HepG2 (cell line): Measurements from ENCODE around the gene BAZ2A. TPM values are rescaled to one million over a fixed set of nuclear protein-coding genes. Genes with fewer than 3 reads are reported as not detected.

ENCODE experiments used
- FIP1L1 ChIP-seq: fragments of 200-400 bp; formaldehyde crosslinking; IDR thresholded peaks from 2 replicates; pipeline ENCODE4 v1.6.1; 2018; ENCODE audit warnings: low read depth, mild to moderate bottlenecking, low read length, moderate library complexity, borderline replicate concordance; ENCODE audit not compliant: insufficient read depth
- JARID2 ChIP-seq: sonication (generic); formaldehyde crosslinking; IDR thresholded peaks from 2 replicates; pipeline ENCODE4 v1.8.1; 2023; ENCODE audit warnings: missing genetic modification reagents, inconsistent platforms; ENCODE audit not compliant: insufficient replicate concordance
- MLLT10 ChIP-seq: sonication (generic); formaldehyde crosslinking; IDR thresholded peaks from 2 replicates; pipeline ENCODE4 v1.4.0; 2020; ENCODE audit warnings: missing genetic modification reagents
- MTA1 ChIP-seq: sonication (generic); formaldehyde crosslinking; IDR thresholded peaks from 2 replicates; pipeline ENCODE4 v1.4.0; 2020; ENCODE audit warnings: missing genetic modification reagents, mild to moderate bottlenecking, borderline replicate concordance
- MTF2 ChIP-seq: sonication (generic); formaldehyde crosslinking; IDR thresholded peaks from 2 replicates; pipeline ENCODE4 v1.5.0; 2020; ENCODE audit warnings: missing genetic modification reagents, borderline replicate concordance
- MXD1 ChIP-seq: sonication (generic); formaldehyde crosslinking; IDR thresholded peaks from 2 replicates; pipeline ENCODE4 v1.4.0; 2020; ENCODE audit warnings: mild to moderate bottlenecking, missing genetic modification reagents
- PCBP1 ChIP-seq: fragments of 200-400 bp; formaldehyde crosslinking; IDR thresholded peaks from 2 replicates; pipeline ENCODE4 v1.6.1; 2017; ENCODE audit warnings: mild to moderate bottlenecking, low read depth, low read length, borderline replicate concordance
- PHF21A ChIP-seq: sonication (generic); formaldehyde crosslinking; IDR thresholded peaks from 2 replicates; pipeline ENCODE4 v1.5.0; 2020; ENCODE audit warnings: mild to moderate bottlenecking, missing genetic modification reagents
- RAD21 ChIP-seq: fragments of 450-650 bp; formaldehyde crosslinking; IDR thresholded peaks from 2 replicates; pipeline ENCODE4 v1.5.0; 2020; ENCODE audit warnings: mild to moderate bottlenecking
- SPEN ChIP-seq: sonication (generic); formaldehyde crosslinking; IDR thresholded peaks from 2 replicates; pipeline ENCODE4 v1.5.1; 2020; ENCODE audit warnings: low read depth, mild to moderate bottlenecking, missing genetic modification reagents
- ZBTB2 ChIP-seq: sonication (generic); formaldehyde crosslinking; IDR thresholded peaks from 2 replicates; pipeline ENCODE4 v1.8.0; 2022; ENCODE audit warnings: low read depth, missing genetic modification reagents
- ZBTB37 ChIP-seq: sonication (generic); formaldehyde crosslinking; IDR thresholded peaks from 2 replicates; pipeline ENCODE4 v1.4.0; 2020; ENCODE audit warnings: mild to moderate bottlenecking, missing genetic modification reagents
- ZBTB4 ChIP-seq: sonication (generic); formaldehyde crosslinking; IDR thresholded peaks from 2 replicates; pipeline ENCODE4 v1.4.0; 2020; ENCODE audit warnings: missing genetic modification reagents, mild to moderate bottlenecking, borderline replicate concordance
- ZNF510 ChIP-seq: sonication (generic); formaldehyde crosslinking; IDR thresholded peaks from 2 replicates; pipeline ENCODE4 v1.4.0; 2020; ENCODE audit warnings: low read depth, mild to moderate bottlenecking, missing genetic modification reagents
- ZNF543 ChIP-seq: sonication (generic); formaldehyde crosslinking; IDR thresholded peaks from 2 replicates; pipeline ENCODE4 v1.4.0; 2020; ENCODE audit warnings: mild to moderate bottlenecking, missing genetic modification reagents
- ZNF710 ChIP-seq: sonication (generic); formaldehyde crosslinking; IDR thresholded peaks from 2 replicates; pipeline ENCODE4 v1.5.0; 2020; ENCODE audit warnings: mild to moderate bottlenecking, missing genetic modification reagents, borderline replicate concordance
- ZNF761 ChIP-seq: sonication (generic); formaldehyde crosslinking; conservative IDR thresholded peaks from 2 replicates; pipeline ENCODE4 v1.4.0; 2020; ENCODE audit warnings: mild to moderate bottlenecking, missing genetic modification reagents
- ZNF775 ChIP-seq: sonication (generic); formaldehyde crosslinking; IDR thresholded peaks from 2 replicates; pipeline ENCODE4 v1.4.0; 2020; ENCODE audit warnings: missing genetic modification reagents, mild to moderate bottlenecking, moderate library complexity, borderline replicate concordance
- polyA plus RNA-seq, 8 experiments: library from polyadenylated mRNA; depleted of rRNA in 3 of 8; stranded (reverse) in 7 of 8; unstranded in 1 of 8; fragments of >200 nt; fragmentation: Illumina TruSeq in 4 of 8; extraction: Trizol in 4 of 8; gene quantifications; 2 replicates each; pipeline versions ENCODE4 v1.2.1 to v1.2.3, GENCODE V29; 2011 to 2016; ENCODE audit warnings: low read depth in 4 of 8, missing spikeins in 1 of 8, mixed read lengths in 1 of 8; ENCODE audit not compliant: insufficient read depth in 1 of 8
- total RNA-seq, 5 experiments: library from RNA; depleted of rRNA; stranded (reverse); fragments of >200 nt; fragmentation: Illumina TruSeq; extraction: Trizol; gene quantifications; 2 replicates each; pipeline ENCODE4 v1.2.3, GENCODE V29; 2016; ENCODE audit warnings: low read depth in 1 of 5

Gene BAZ2A
- total and polyA plus RNA-seq, 2 of the 13 experiments (the other 11 are each of a cell fraction or from before 2014, with no cell fraction given): 21.8 to 73.5 TPM

- TF ChIP-seq ZNF710 (CRISPR knock-in tag): no peak
- TF ChIP-seq ZNF543 (CRISPR knock-in tag): no peak
- TF ChIP-seq RAD21 (CRISPR knock-in tag): peak; percentile 21; the same call in 1 of the 2 replicates
- no peak for TF ChIP-seq MXD1 (CRISPR knock-in tag)
- TF ChIP-seq PCBP1: no peak
- 0 out of 2 replicates have a peak, but pooled peaks have one; percentile 22 for TF ChIP-seq SPEN (CRISPR knock-in tag)
- no peak for TF ChIP-seq MTA1
- no peak for TF ChIP-seq MTF2
- TF ChIP-seq ZNF761: no peak
- no peak for TF ChIP-seq ZBTB37 (CRISPR knock-in tag)
- no peak for TF ChIP-seq ZNF510
- no peak for TF ChIP-seq FIP1L1
- no peak for TF ChIP-seq ZNF775 (CRISPR knock-in tag)
- TF ChIP-seq ZBTB4 (CRISPR knock-in tag): no peak
- no peak for TF ChIP-seq MLLT10 (CRISPR knock-in tag)
- TF ChIP-seq JARID2 (CRISPR knock-in tag): no peak
- no peak for TF ChIP-seq ZBTB2 (CRISPR knock-in tag)
- no peak for TF ChIP-seq PHF21A (CRISPR knock-in tag)
Measured at GRCh38 chr12:56590237-56590830, 39.8 kb downstream of the BAZ2A start (continued).
